HG03571 (cell line): ENCODE results near the gene EXOC4.

Experiments used
- ATAC-seq: cut with Tn5 transposase; IDR thresholded peaks from one replicate; pipeline ENCODE4 v1.9.1; 2021; ENCODE audit not compliant: unreplicated experiment

EXOC4 gene

GRCh38 chr7:133853706-133854276 is 600.9 kb downstream of the EXOC4 start:
- peak; percentile 74 for ATAC-seq

- no peak for ATAC-seq
These were observed 601.9 kb downstream of the EXOC4 start for GRCh38 chr7:133854739-133855138.

- no peak for ATAC-seq
These were observed 604.7 kb downstream of the EXOC4 start for GRCh38 chr7:133857376-133858119.

- ATAC-seq = no peak
These were observed 605.4 kb downstream of the EXOC4 start for GRCh38 chr7:133858311-133858710.

- ATAC-seq = no peak
These were observed 606.4 kb downstream of the EXOC4 start for GRCh38 chr7:133859231-133859630.

- ATAC-seq = no peak
These were observed 607.1 kb downstream of the EXOC4 start for GRCh38 chr7:133859871-133860450.

GRCh38 chr7:133860628-133861335 is 607.9 kb downstream of the EXOC4 start:
- no peak for ATAC-seq

- ATAC-seq = no peak
These were observed 609.0 kb downstream of the EXOC4 start for GRCh38 chr7:133861876-133862275.

GRCh38 chr7:133863362-133864061 is 610.6 kb downstream of the EXOC4 start:
- no peak for ATAC-seq

- ATAC-seq = no peak
These were observed 616.7 kb downstream of the EXOC4 start for GRCh38 chr7:133869556-133869955.

GRCh38 chr7:133871757-133872156 is 618.9 kb downstream of the EXOC4 start:
- ATAC-seq = no peak

- ATAC-seq = no peak
These were observed 620.3 kb downstream of the EXOC4 start for GRCh38 chr7:133873187-133873586.

GRCh38 chr7:133873631-133874030 is 620.8 kb downstream of the EXOC4 start:
- no peak for ATAC-seq

- ATAC-seq = no peak
These were observed 630.7 kb downstream of the EXOC4 start for GRCh38 chr7:133883591-133883990.

- no peak for ATAC-seq
These were observed 632.3 kb downstream of the EXOC4 start for GRCh38 chr7:133885213-133885612.

- ATAC-seq = no peak
These were observed 633.2 kb downstream of the EXOC4 start for GRCh38 chr7:133886086-133886485.

GRCh38 chr7:133886797-133887196 is 633.9 kb downstream of the EXOC4 start:
- no peak for ATAC-seq

- no peak for ATAC-seq
These were observed 634.6 kb downstream of the EXOC4 start for GRCh38 chr7:133887459-133887858.

- no peak for ATAC-seq
These were observed 635.4 kb downstream of the EXOC4 start for GRCh38 chr7:133888061-133888930.

- ATAC-seq = no peak
These were observed 651.9 kb downstream of the EXOC4 start for GRCh38 chr7:133904776-133905175.
